GM19463 (cell line): ENCODE data around the gene CDH13.

Experiments
- ATAC-seq: cut with Tn5 transposase; IDR thresholded peaks from one replicate; pipeline ENCODE4 v1.9.1; 2021; ENCODE audit warnings: mild to moderate bottlenecking, moderate library complexity; ENCODE audit not compliant: unreplicated experiment

CDH13 gene

DNA sequence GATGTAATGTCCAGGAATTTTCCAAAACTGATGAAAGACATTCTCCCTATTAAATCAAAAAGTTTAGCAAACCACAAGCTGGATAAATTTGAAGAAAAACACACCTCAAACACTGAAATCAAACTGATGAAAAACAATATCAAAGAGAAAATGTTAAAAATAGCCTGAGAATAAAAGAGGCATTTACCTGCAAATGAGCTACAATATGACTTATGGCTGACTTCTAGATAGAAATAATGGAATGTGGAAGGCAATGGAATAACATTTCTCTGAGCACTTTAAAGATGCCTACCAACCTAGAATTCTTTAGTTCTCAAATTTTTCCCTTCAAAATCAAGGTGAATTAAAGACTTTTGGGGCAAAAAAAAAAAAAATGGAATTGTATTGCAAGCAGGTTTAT is 1128.6 kb downstream of the CDH13 start:
- ATAC-seq = no peak

DNA sequence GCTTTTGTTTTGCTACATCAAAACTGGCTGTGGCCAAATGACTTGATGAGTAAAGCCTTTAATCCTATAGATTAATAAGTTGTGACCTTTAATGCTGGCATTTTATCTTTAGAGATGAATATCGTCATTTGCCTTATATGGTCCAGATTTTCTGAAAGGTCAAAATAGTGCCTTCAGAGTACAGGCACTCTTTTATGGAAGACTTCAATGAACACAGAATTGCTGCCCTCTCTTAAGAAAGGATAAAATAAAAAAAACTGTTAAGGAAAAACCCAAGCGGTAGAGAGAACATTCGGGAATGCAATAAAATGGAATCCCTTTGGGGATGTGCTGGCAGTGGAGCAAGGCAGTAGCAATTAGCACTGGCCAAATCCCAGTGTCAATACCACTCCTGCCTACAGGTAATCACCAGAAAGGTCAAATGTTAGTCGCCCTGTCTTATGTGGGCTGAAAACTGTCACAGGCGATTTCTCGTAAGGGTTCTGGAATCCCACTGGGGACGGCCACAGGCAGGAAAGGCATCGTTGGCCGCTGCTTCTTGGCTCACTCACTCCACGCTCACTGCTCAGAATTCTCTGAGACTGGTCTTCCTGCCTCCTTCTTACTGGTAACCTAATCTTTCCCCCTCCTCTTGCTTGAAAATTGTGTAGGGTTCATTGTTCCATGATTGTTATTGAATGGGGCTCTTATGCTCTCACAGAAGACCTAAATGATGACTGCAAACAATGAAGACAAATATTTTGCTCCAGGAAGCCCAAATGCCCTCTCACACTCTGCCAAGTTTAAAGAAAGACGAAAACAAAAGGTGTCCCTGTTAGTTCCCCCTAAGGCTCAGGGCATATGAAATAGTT is 1135.6 kb downstream of the CDH13 start:
- no peak for ATAC-seq

DNA sequence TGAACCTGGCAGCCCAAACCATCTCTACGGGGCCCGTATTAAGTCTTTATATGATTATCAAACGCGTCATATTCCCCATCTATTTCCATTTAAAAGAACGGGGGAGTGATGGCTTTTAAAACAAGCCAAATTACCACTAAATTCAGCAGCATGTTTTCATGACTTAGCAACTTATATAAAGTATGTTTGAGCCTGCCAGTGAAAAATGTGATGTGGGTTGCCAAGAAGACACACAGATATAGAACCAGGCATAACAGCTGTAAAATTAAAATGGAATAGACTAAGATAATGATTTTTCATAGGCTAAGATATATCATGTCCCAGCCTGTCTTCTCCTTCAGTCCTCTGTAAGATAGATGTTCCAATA is 1136.2 kb downstream of the CDH13 start:
- no peak for ATAC-seq

DNA sequence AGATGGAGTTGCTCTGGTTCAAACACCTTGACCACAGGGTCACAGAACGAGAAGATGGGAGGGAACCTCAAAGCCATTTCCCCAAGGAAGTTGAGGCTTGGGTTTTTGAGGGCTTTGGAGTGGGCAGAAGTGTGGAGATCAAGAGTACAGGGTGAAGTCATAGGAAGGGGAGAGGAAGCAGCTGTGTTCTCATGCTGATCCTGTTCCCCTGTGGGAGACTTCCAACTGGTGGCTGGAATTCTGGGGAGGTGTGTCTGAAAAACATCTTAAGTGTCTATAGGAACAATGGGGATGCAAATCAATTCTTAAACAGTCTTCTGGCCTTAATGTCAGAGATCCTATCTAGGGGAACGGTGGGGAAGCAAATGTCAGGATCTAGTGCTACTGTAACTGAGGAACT is 1142.2 kb downstream of the CDH13 start:
- ATAC-seq = no peak

DNA sequence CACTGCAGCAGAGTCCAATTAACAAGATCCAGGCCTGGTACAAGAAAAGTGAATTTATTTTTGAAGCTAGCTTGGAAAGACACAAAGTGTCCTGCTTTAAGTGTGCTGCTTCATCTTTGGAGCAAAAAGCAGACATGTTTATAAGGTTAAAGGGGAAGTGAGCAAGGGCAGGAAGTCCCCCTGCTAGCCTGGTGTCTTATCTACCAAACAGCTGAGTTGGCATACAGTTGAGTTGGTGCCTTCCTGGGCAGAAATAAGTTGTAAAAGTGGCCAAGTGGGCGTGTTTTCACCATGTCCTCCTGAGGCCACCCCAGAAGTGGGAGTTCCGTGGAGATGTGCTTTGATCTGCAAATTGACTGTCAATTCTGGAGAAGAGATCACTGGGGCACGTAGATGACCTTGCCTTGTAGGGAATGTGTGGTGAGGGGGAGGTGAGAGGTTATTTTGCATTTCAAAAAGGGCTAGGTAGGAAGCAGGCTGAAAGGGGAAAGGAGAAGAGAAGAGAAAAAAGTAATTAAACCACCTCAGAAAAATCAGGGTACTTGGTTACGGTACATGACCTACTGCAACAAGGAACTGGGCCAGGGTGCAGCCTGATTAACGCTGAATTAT is 1142.7 kb downstream of the CDH13 start:
- no peak for ATAC-seq

DNA sequence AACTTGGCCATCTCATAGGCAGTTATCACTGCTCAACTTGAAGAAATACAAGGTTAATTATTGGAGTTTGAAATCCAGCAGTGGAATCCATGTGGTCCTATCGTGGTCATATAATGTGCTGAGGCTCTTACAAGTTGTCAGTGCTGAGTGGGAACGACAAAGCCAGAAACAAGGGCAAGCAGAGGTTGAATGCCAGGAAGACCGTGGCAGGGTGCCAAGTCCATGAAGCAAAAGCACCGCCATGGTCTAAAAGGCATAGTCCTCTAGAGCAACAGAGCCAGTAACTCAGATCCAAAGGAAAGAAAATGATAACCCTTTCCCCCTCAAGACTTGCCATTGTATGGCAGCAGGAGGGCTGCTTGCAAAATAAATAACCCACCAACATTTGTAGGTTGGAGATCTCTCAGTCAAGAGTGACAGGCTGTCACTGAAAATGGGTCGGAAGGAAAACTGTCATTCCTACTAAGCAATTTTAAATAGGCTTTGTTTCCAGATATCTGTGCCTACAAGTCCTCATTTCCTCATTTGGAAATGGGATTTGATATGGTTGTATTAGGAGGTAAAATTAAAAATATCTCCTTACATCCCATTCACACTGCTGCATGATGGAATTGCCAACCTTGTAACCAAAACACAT is 1144.7 kb downstream of the CDH13 start:
- no peak for ATAC-seq

DNA sequence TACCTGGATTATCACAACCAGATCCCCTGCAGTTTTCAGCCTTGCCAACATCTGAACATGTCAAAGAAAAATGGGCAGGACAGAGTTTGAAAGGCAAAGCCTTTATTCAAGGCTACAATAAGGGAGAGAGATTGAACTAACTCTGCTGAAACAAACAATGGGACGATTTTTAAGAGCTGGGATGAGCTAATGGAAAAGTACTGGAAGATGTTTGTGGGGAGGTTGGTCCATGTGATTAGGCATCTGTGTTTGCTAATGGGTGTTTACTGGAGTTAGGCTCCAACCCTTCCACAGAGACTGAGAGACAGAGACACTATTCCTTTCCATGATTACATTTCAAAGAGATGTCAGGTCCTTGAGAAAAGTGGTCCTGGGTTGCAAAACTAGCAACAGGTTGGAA is 1146.0 kb downstream of the CDH13 start:
- ATAC-seq = no peak

DNA sequence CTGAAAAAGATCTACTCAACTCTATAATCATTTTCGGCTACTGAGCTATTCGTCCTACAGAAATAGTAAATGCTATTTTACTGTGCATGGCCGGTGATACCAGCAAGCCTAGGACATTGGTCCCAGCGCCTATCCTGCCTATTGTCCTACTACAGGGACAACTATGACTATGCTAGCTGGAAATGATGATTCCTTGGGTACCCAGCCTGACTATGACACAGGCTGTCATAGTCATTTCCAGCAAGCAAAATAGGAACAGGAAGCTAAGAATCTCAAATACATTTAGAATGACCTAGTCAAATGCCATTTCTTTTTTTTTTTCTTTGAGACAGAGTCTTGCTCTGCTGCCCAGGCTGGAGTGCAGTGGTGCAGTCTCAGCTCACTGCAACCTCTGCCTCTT is 1147.3 kb downstream of the CDH13 start:
- ATAC-seq = no peak

DNA sequence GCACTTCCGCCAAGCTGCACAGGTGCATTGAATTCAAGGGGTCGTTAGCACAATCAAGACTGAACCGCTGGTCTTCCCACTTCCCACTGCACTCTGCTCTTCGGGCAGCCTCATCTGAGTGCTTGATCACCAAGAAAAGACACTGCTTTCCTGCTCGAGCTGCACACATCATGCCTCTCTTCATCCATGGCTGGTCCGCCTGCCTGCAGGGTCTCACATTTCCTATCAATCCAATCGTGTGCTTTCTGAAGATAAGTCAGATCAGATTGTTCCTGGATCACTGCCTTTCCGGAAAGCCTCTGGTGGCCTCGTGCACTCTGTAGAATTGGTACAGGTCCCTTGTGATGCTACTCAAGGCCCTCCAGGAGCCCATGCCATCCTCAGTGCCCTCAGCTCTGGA is 1150.2 kb downstream of the CDH13 start:
- ATAC-seq = no peak

DNA sequence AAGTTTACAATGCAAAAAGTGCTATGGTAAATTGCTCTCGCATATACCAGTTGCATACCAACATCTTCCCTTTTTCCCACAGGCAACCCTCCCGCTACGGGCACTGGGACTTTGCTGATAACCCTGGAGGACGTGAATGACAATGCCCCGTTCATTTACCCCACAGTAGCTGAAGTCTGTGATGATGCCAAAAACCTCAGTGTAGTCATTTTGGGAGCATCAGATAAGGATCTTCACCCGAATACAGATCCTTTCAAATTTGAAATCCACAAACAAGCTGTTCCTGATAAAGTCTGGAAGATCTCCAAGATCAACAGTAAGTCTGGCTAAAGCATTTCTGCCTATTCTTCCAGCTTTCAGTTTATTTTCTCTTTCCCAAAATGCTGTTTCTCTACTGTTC is 1153.1 kb downstream of the CDH13 start:
- ATAC-seq = no peak

DNA sequence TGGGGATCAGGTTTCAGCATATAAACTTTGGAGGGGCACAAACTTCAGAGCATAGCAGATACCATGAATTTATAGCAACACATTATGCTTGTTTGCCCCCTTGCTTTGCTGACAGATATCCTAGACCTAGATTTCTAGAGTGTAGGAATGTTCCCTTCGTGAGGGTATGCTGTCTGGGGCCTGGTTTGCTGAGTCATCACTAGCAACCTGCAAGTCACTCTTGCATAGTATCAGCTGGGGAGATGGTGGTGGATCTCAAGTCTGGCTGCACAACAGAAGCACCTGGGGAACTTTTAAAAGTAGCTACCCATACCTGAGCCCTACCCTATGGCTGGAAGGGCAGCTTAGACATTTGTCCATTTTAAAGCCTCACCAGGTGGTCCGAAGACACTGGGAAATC is 1158.7 kb downstream of the CDH13 start:
- no peak for ATAC-seq

DNA sequence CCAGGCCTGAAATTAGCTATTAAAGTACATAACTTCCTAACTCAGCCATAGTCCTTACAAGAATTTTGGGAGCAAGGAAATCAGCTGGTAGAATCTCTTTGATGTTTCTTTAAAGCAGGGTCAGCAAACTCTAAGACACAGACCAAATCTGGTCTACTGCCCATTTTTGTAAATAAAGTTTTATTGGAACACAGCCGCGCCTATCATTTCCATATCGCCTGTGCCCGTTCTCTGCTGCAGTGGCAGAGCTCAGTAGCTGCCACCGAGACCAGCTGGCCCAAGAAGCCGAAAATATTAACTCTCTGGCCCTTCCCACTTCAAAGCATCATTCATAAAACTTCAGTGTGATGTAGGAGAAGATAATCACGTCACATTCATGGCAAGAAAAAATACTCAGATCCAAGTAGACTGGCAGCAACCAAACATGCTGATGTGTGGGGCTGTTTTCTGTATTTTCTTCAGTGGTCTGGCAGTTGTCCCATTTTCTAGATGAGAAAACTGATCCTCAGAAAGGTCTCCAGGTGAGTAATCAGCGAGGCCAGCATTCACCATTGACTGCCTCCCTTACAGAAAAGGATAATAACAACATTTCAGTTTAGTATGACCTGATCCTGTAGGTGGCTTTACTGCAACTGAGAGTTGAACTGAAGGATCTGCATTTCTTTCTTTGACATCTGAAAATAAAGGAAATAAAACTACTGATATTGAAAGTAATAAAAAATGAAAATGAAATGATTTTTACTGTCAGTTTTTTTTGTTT is 1163.1 kb downstream of the CDH13 start:
- no peak for ATAC-seq

DNA sequence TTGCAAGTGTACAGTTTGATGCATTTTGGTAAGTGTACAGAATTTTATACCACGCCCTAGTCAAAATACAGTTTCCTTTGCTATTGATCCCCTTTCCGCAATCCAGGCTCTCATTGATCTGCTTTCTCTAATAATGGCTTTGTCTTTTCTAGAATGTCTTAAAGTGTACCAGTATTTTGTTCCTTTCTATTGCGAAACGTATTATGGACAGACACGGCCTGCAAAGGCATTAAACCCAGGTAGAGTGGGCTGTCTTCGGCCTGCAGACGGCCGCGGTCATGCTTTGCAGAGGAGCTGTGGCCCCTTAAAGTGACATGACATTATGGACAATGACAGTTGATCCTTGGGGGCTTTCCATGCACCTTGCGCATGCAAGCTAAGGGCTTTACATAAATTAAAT is 1165.1 kb downstream of the CDH13 start:
- no peak for ATAC-seq

DNA sequence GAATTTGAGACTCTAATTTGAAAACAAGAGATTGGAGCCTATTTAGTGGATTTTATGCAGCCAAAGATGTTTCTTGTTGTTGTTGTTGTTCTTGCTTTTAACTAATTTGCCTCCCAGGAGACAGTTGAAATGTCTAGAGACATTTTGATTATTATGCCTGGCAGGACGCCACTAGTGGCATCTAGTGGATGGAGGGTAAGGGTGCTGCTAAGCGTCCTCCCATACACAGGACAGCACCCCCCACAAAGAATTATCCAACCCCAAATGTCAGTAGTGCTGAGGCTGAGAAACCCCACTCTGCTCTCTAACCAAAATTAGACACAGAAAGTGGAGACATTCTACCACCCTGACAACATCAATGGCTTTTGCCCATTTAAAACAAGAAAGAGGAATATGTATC is 1165.6 kb downstream of the CDH13 start:
- no peak for ATAC-seq

DNA sequence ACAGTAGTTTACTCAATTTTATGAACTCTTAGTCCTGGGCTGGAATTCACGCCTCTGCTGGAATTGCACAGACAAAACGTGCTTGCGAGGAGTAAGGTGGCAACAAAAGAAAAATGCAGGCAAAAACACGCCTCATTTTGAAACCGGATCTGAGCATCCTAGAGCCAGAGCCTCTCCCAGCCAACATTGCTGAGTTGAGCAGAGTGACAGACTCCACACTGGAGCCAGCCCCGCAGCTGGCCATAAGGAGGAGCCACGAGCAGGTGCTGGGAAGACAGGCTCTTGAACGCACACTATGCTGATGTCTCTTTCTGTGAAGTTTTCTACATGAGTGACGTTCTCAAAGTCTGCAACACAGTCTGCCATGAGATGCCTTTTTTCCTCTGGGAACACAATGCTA is 1166.4 kb downstream of the CDH13 start:
- ATAC-seq = no peak

DNA sequence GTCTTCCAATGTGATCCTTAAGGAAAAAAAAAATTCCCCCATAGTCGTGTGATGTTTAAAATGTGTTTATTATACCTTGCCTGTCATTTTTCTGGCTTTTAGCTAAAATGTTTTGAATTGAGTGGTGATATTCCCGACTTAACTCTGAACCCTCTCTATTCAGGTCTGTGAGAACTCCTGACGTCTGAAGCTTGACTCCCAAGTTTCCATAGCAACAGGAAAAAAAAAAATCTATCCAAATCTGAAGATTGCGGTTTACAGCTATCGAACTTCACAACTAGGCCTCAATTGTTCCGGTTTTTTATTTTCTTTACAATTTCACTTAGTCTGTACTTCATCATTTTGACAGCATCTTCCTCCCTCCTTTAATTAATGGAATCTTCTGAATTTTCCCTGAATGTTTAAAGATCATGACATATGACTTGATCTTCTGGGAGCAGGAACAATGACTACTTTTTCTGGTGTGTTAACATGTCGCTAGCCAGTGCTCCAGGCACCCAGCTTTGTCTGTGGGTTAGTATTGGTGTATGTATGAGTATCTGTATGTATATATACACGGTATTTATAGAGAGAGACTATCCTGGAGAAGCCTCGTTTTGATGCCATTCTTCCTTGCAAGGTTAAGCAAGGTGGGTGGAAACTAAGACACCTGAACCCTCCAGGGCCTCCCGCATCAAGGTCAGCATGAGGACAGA is 1168.2 kb downstream of the CDH13 start:
- ATAC-seq = no peak

DNA sequence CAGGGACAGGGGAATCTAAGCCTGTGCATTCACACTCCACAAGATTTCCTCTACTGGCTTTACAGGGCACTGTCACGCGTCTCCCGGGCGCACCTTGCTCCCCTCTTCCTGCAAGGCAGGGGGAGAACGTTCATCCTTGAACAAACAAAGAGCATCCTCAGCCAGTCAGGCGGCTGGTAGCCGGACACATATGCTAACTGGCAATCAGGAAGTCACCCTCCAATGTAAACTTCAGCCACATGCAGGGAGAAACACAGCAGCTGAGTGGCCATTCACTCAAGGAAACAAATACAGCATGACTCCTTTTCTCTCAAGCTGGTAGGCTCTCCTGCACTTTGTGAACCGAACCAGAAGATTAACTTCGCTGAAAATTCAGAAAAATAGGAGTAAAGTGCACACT is 1170.2 kb downstream of the CDH13 start:
- no peak for ATAC-seq

DNA sequence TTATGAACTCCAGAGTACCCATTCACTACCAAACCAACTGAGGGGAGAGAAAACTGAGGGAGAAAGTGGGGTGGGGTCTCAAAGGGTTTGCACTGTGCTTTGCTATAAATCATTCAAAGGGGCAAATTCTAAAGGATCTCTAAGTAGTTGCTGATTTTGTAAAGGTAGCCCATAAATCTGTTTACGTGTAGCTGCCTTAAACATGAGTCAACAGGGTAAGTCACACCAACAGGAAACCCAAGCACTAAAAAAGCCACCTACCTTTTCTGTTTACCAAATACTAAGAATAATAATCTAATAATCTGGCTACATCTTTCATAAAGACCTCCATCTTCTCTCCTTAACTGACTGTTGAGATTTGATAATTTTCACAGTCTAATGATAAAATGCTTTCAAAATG is 1172.6 kb downstream of the CDH13 start:
- no peak for ATAC-seq

DNA sequence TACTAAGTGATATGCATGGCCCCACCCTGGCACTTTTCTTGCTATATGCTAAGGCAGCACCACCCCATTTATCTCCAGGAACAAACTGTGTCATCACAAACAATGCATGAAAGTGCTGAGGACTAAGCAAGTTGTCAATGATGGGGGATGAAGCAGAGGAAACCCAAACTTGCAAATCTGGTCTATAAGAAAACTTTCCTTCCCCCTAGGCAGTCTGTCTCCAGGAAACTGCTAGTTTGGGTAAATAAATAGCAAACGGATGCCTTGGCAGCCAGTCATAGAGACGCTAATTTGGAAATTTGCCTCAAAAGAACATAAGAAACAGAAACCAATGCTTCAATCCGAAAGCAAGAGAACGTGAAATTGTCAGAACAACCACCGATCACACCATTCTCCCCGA is 1175.4 kb downstream of the CDH13 start:
- ATAC-seq = peak; percentile 57

DNA sequence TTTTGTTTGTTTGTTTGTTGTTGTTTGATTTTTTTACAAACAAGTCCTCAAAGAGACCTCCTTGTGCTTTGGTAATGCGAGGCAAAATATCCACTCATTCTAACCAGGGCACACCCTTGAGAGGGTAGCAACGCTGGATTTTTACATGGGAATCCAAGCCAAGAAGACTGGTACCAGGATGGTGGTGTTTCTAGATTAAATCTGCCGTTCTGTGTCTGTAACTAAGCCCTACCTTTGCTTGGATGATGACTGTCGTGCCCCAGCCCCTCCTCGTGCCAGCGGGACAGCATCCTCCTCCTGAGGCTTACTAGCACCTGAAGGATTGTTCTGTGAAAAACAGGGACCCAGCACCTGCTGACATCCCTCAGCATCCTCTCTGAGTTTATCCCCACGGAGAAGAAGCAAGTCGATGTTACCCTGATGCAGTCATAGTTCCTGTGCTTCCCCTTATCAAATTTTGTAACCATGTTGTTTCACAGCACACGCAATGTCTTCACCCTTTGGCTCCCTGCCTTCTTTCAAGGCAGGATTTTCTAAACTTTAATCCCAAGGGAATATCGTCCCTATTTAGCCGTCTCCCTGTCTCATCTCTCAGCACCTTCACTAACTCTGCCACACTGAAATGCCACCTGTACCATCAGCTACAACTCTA is 1175.9 kb downstream of the CDH13 start:
- ATAC-seq = no peak
